WERI-Rb-1 (cell line): ENCODE measurements around the gene FBXO15.

Experiments
- DNase-seq: peaks from one replicate; pipeline ENCODE4 v3.0.0-alpha.2; 2020
- H3K27ac ChIP-seq: fragments of 250-450 bp; sonication (Bioruptor Pico); 2 replicates; pipeline ENCODE4 v1.5.1; 2020; ENCODE audit warnings: mild to moderate bottlenecking, moderate library complexity
- H3K27me3 ChIP-seq: fragments of 250-450 bp; sonication (Bioruptor Pico); 2 replicates; pipeline ENCODE4 v1.5.1; 2021; ENCODE audit warnings: mild to moderate bottlenecking, low read depth, moderate library complexity; ENCODE audit not compliant: insufficient read depth, severe bottlenecking
- H3K36me3 ChIP-seq: fragments of 250-450 bp; sonication (Bioruptor Pico); 2 replicates; pipeline ENCODE4 v1.5.1; 2020; ENCODE audit warnings: mild to moderate bottlenecking, moderate library complexity
- H3K4me3 ChIP-seq: 2 replicates; pipeline ENCODE4 v1.5.1; 2011; ENCODE audit warnings: low read depth, mild to moderate bottlenecking, control low read depth, low read length
- H3K9me3 ChIP-seq: fragments of 250-450 bp; sonication (Bioruptor Pico); 2 replicates; pipeline ENCODE4 v1.5.1; 2021; ENCODE audit warnings: mild to moderate bottlenecking, moderate library complexity; ENCODE audit not compliant: severe bottlenecking
- TF ChIP-seq, protein P1 (sequence below): IDR thresholded peaks from 2 replicates; pipeline ENCODE4 v1.5.1; 2011; ENCODE audit warnings: low read depth, mild to moderate bottlenecking, control low read depth, inconsistent platforms, low read length

FBXO15 gene

DNA sequence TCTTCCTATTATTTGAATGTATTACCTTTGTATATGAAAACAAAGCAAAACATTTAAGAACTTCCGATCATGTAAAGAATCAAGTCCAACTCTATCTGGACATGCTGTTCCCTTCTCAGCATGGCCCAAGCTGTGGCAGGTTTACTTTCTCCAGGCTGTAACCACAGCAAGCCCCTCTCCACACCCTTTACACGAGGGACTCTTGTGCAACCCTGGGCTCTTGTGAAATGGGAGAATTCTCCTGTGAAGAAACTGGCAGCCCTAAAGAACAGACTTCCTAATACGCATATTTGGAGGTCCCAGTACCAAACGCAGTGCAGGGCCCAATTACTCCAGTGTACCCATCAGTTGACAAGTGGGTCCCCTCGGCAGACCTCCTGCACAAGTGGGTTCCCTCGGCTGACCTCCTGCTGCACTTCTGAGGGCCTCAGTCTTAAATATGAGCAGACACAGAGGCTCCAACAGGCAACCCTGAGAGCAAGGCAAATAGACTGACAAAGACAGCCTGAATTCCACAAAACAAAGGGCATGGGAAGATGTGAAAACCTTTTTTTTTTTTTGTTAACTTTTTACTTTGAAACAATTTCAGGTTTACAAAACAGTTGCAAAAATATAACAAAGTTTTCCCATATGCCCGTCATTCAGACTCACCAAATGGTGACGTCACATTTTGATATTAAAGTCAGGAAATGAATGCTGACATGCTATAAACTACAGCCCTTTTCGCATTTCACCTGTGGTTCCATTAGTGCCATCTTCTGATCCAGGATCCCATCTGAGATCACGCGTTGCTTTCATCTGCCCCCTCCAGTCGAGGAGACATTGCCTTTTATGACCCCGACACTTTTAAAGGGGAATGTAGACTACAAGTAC is 78.2 kb downstream of the FBXO15 start:
- TF ChIP-seq, protein P1, sequence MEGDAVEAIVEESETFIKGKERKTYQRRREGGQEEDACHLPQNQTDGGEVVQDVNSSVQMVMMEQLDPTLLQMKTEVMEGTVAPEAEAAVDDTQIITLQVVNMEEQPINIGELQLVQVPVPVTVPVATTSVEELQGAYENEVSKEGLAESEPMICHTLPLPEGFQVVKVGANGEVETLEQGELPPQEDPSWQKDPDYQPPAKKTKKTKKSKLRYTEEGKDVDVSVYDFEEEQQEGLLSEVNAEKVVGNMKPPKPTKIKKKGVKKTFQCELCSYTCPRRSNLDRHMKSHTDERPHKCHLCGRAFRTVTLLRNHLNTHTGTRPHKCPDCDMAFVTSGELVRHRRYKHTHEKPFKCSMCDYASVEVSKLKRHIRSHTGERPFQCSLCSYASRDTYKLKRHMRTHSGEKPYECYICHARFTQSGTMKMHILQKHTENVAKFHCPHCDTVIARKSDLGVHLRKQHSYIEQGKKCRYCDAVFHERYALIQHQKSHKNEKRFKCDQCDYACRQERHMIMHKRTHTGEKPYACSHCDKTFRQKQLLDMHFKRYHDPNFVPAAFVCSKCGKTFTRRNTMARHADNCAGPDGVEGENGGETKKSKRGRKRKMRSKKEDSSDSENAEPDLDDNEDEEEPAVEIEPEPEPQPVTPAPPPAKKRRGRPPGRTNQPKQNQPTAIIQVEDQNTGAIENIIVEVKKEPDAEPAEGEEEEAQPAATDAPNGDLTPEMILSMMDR: no peak
- H3K27ac ChIP-seq: no peak overlapping the region

DNA sequence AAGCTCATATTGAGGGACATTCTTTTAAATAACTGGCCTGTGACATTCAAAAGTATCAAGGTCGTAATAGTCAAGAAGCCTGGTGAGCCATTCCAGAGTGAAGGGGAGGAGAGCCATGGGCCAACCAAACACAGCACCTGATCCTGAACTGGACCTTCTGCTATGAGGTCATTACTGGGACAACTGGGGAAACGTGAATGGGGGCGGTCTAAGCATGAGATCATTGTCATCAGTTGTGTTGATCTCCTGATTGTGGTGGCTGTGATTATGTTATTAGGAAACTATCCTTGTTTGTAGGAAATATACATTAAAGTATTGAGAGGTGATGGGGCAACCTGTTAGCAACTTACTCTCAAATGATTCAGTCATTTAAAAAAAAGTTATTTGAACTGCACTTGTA is 79.3 kb downstream of the FBXO15 start:
- H3K36me3 ChIP-seq: no peaks in the 10 kb centered on the region
- no peaks in the 10 kb centered on the region for H3K9me3 ChIP-seq
- no peak overlapping the region for H3K4me3 ChIP-seq
- H3K27me3 ChIP-seq: no peaks in the 10 kb centered on the region
- TF ChIP-seq, protein P1: no peak
- H3K27ac ChIP-seq: no peak overlapping the region
- no peak for DNase-seq

More for the DNA sequence above, 78.2 kb downstream of the FBXO15 start:
- no peaks in the 10 kb centered on the region for H3K36me3 ChIP-seq
- H3K4me3 ChIP-seq: no peak overlapping the region
- no peaks in the 10 kb centered on the region for H3K27me3 ChIP-seq
- DNase-seq: no peak
- H3K9me3 ChIP-seq: no peaks in the 10 kb centered on the region

DNA sequence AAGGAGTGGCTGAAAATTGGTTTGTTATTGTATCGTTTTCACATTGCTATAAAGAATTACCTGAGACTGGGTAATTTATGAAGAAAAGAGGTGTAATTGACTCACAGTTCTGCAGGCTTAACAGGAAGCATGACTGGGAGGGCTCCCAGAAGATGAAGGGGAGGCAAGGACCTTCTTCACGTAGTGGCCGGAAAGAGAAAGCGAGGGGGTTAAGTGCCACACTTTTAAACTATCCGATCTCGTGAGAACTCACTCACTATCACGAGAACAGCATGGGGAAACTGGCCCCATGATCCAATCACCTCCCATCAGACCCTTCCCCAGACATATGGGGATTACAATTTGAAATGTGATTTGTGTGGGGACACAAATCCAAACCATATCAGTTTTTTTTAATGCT is 81.6 kb downstream of the FBXO15 start:
- Histone ChIP-seq H3K4me3 (no peak overlapping the region), H3K27me3 (no peaks in the 10 kb centered on the region), H3K9me3 (no peaks in the 10 kb centered on the region), H3K27ac (no peak overlapping the region), H3K36me3 (no peaks in the 10 kb centered on the region)
- TF ChIP-seq, protein P1: 0 out of 2 replicates have a peak, but pooled peaks have one; percentile 7
- no peak for DNase-seq

DNA sequence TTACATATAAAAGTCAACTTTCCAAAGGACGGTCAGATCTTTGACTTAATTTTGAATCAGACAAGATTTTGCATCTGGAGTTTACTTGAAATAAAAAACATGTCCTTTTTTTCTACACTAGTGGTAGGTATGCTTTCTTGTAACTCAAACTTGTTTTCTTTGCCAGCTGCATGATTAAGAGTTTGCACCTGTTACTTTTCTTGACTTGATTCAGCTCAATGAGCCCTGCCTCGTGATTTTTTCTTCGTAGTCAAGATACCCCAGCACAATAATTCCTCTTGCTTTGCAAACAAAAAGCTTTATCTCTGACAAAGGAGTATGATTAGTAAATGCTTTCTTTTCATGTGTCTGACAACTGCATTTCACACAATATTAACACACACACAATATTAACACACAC is 82.3 kb downstream of the FBXO15 start:
- H3K36me3 ChIP-seq: no peaks in the 10 kb centered on the region
- H3K27me3 ChIP-seq: no peaks in the 10 kb centered on the region
- no peaks in the 10 kb centered on the region for H3K9me3 ChIP-seq
- TF ChIP-seq, protein P1: no peak
- no peak overlapping the region for H3K27ac ChIP-seq
- DNase-seq: no peak
- no peak overlapping the region for H3K4me3 ChIP-seq

DNA sequence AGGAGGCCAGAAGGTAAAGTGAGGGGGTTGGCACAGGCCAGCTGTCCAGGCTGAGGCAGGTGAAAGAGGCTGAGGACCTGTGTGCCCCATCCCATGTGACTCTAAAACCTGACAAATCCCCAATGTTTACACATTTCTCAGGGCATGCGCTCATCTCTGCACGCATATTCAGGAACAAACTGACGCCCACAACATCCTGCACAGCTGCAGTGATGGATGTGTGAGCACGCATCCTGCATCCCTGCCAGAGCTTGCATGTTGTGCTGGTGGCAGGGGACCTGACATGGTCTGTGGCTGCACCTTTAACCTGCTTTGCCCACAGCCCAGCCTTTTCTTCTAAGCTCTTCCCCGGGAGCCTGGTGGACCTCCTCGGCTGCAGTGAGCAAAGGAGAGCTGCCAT is 83.1 kb downstream of the FBXO15 start:
- no peak for DNase-seq
- no peaks in the 10 kb centered on the region for H3K9me3 ChIP-seq
- H3K27ac ChIP-seq: no peak overlapping the region
- no peaks in the 10 kb centered on the region for H3K36me3 ChIP-seq
- no peaks in the 10 kb centered on the region for H3K27me3 ChIP-seq
- TF ChIP-seq, protein P1: no peak
- no peak overlapping the region for H3K4me3 ChIP-seq
